ENCODE data around the gene SNX7. TPM values are rescaled to one million over a fixed set of nuclear protein-coding genes. Genes with fewer than 3 reads are reported as not detected.

The SNX7 gene
- total RNA-seq, 1 experiment from 2014 or later = 18.8 TPM

GRCh38 chr1:98735756-98736155, 74.2 kb downstream of the SNX7 start:
- TF ChIP-seq ZBTB33 (IDR thresholded peaks at IDR 0.05; ENCODE audit: extremely low read depth, insufficient replicate concordance, low read length) (no peak), RAD21 (IDR thresholded peaks at IDR 0.05; ENCODE audit: low read depth) (no peak), SP1 (IDR thresholded peaks at IDR 0.05; ENCODE audit: low read depth) (no peak), FOSL1 (IDR thresholded peaks at IDR 0.05; ENCODE audit: low read depth) (no peak), ZNF274 (IDR thresholded peaks at IDR 0.05; ENCODE audit: low read depth, low read length) (no peak), MAX (IDR thresholded peaks at IDR 0.05) (no peak), EZH2 (IDR thresholded peaks at IDR 0.05) (no peak), CBX3 (IDR thresholded peaks at IDR 0.05; ENCODE audit: low read depth) (no peak), EZH2phosphoT487 (IDR thresholded peaks at IDR 0.05; ENCODE audit: borderline replicate concordance) (no peak), POLR2AphosphoS5 (IDR thresholded peaks at IDR 0.05; ENCODE audit: low read depth, low read length) (no peak), POLR2A (IDR thresholded peaks at IDR 0.05; ENCODE audit: borderline replicate concordance, extremely low read depth, insufficient read depth, insufficient read length) (no peak), SIN3A (IDR thresholded peaks at IDR 0.05; ENCODE audit: low read depth) (no peak), CEBPB (IDR thresholded peaks at IDR 0.05; ENCODE audit: low read depth) (no peak), SRF (IDR thresholded peaks at IDR 0.05; ENCODE audit: low read depth) (no peak), ELF1 (IDR thresholded peaks at IDR 0.05; ENCODE audit: borderline replicate concordance, low read depth) (no peak)
- RAD21 ChIA-PET (ENCODE audit: low non-redundant PET in 1 of 2, low total read pairs in 2 of 2, uncharacterized antibody in 2 of 2, unreplicated experiment in 2 of 2) = no interaction called here
- POLR2A ChIA-PET = no interaction called here
- Histone ChIP-seq H3K27me3 (ENCODE audit: insufficient read depth, low read length) (no peaks in the 10 kb centered on the region), H3K27ac (ENCODE audit: low read depth, low read length) (no peak overlapping the region), H3K9me3 (ENCODE audit: control insufficient read depth in 1 of 2, insufficient read depth in 1 of 2, low read depth in 1 of 2, low read length in 2 of 2) (no peaks in the 10 kb centered on the region), H3K9ac (ENCODE audit: low read length) (no peak overlapping the region), H3K36me3 (ENCODE audit: control insufficient read depth in 1 of 2, insufficient read depth in 2 of 2, low read length in 2 of 2) (no peaks in the 10 kb centered on the region), H3K9me2 (ENCODE audit: insufficient read depth) (no peaks in the 10 kb centered on the region), H4K20me1 (ENCODE audit: insufficient read depth) (no peaks in the 10 kb centered on the region), H3K4me1 (ENCODE audit: control insufficient read depth in 1 of 2, insufficient read depth in 2 of 2, low read length in 2 of 2) (no peaks in the 10 kb centered on the region), H2AFZ (ENCODE audit: low read depth, low read length, poor library complexity, severe bottlenecking) (no peak overlapping the region), H3K4me3 (replicated peaks in 1 of 2; ENCODE audit: low read depth in 1 of 2, low read length in 2 of 2) (no peak overlapping the region), H3K79me2 (ENCODE audit: insufficient read depth, low read length) (no peaks in the 10 kb centered on the region), H3K4me2 (ENCODE audit: low read length) (no peak overlapping the region)
- no peak for ATAC-seq
- intact Hi-C loops (cut with micrococcal nuclease) = no loop called here
- no TSS peak for BruUV-seq (replicated peaks)
- DNase-seq (ENCODE audit: low read depth, low spot score) = no peak
- CTCF ChIA-PET = no interaction called here

Measured in HCT116 (cell line).